Naive thymus-derived CD4-positive, alpha-beta T cell (primary cell): ENCODE data around the gene PRR7. TPM values are rescaled to one million over a fixed set of nuclear protein-coding genes. Genes with fewer than 3 reads are reported as not detected.

Experiments used
- ATAC-seq: fragments of 150-1000 bp; cut with Tn5 transposase; 2 replicates; pipeline ENCODE4 v1.10.0; 2021; ENCODE audit warnings: mild to moderate bottlenecking, moderate library complexity
- CTCF ChIA-PET: fragments of 350-600 bp; sonication (Branson Sonifier 250); formaldehyde crosslinking; loops from one replicate; lab custom pipeline; 2021; ENCODE audit warnings: antibody characterized with exemption; lab: Charles Lee
- POLR2A ChIA-PET: fragments of 350-600 bp; sonication (Branson Sonifier 250); formaldehyde crosslinking; loops from one replicate; lab custom pipeline; 2021; ENCODE audit warnings: antibody characterized with exemption, inconsistent platforms; lab: Charles Lee
- DNase-seq, 9 donors: peaks; one replicate each; pipeline versions ENCODE4 v3.0.0 to v3.0.0-alpha.2; 2020 to 2022; ENCODE audit warnings: mixed read lengths in 1 of 9
- H3K27ac ChIP-seq: one replicate; pipeline ENCODE4 v1.7.0; 2013; ENCODE audit warnings: mild to moderate bottlenecking, low read depth, low read length, moderate library complexity
- H3K27me3 ChIP-seq, 2 donors: one replicate each; pipeline ENCODE4 v1.7.0; 2013; ENCODE audit warnings: low read length in 2 of 2, mild to moderate bottlenecking in 2 of 2, moderate library complexity in 2 of 2; ENCODE audit not compliant: control insufficient read depth in 2 of 2, insufficient read depth in 2 of 2
- H3K36me3 ChIP-seq, 3 experiments: 1 replicate in 2 of 3; 2 replicates in 1 of 3; pipeline ENCODE4 v1.7.0; 2013; ENCODE audit warnings: low read length in 3 of 3, mild to moderate bottlenecking in 3 of 3, moderate library complexity in 1 of 3; ENCODE audit not compliant: insufficient read depth in 3 of 3, control insufficient read depth in 2 of 3
- H3K4me1 ChIP-seq, 2 donors: one replicate each; pipeline ENCODE4 v1.7.0; 2013; ENCODE audit warnings: low read length in 2 of 2, mild to moderate bottlenecking in 2 of 2, moderate library complexity in 1 of 2; ENCODE audit not compliant: control insufficient read depth in 2 of 2, insufficient read depth in 2 of 2
- H3K4me3 ChIP-seq: 2 replicates; pipeline ENCODE4 v1.7.0; 2013; ENCODE audit warnings: mild to moderate bottlenecking, low read length
- H3K9me3 ChIP-seq, 3 experiments: 1 replicate in 2 of 3; 2 replicates in 1 of 3; pipeline ENCODE4 v1.7.0; 2013; ENCODE audit warnings: low read length in 3 of 3; ENCODE audit not compliant: control insufficient read depth in 2 of 3
- H3K27ac Mint-ChIP-seq, 9 donors: one replicate each; pipeline ENCODE4 v1.8.0; 2020 to 2022; ENCODE audit warnings: mixed read lengths in 9 of 9, mild to moderate bottlenecking in 8 of 9, moderate library complexity in 5 of 9, inconsistent platforms in 2 of 9
- H3K27me3 Mint-ChIP-seq, 5 donors: one replicate each; pipeline ENCODE4 v1.8.0; 2021 to 2022; ENCODE audit warnings: mixed read lengths in 5 of 5, mild to moderate bottlenecking in 1 of 5
- H3K36me3 Mint-ChIP-seq, 5 donors: one replicate each; pipeline ENCODE4 v1.8.0; 2020 to 2022; ENCODE audit warnings: mixed read lengths in 5 of 5, mild to moderate bottlenecking in 3 of 5, inconsistent platforms in 1 of 5
- H3K4me1 Mint-ChIP-seq, 7 donors: one replicate each; pipeline ENCODE4 v1.8.0; 2020 to 2022; ENCODE audit warnings: mixed read lengths in 7 of 7, mild to moderate bottlenecking in 3 of 7, inconsistent platforms in 1 of 7
- H3K4me3 Mint-ChIP-seq, 10 donors: one replicate each; pipeline ENCODE4 v1.8.0; 2020 to 2022; ENCODE audit warnings: mild to moderate bottlenecking in 10 of 10, mixed read lengths in 10 of 10, moderate library complexity in 6 of 10, inconsistent platforms in 2 of 10
- H3K9me3 Mint-ChIP-seq, 11 donors: one replicate each; pipeline ENCODE4 v1.8.0; 2020 to 2022; ENCODE audit warnings: mixed read lengths in 11 of 11, mild to moderate bottlenecking in 4 of 11, inconsistent platforms in 1 of 11, moderate library complexity in 1 of 11
- intact Hi-C, 2 donors: fragments of 100-400 bp; cut with micrococcal nuclease; formaldehyde crosslinking; loops; one replicate each; pipeline ENCODE4 v1.15.1; 2023
- polyA plus RNA-seq, 2 donors: library from polyadenylated mRNA; unstranded; fragments of 300-500 nt; fragmentation: Illumina TruSeq; gene quantifications; one replicate each; pipeline ENCODE4 v1.2.3, GENCODE V29; 2021
- total RNA-seq, 6 experiments: library from RNA in 5 of 6; stranded (reverse) in 5 of 6; gene quantifications; 1 replicate in 5 of 6; 2 replicates in 1 of 6; pipeline ENCODE4 v1.2.3 and lab custom pipeline; 2021 to 2026

The PRR7 gene
- total and polyA plus RNA-seq, 7 experiments from 2014 or later: 6.4 to 31.8 (median 11.7) TPM

DNA sequence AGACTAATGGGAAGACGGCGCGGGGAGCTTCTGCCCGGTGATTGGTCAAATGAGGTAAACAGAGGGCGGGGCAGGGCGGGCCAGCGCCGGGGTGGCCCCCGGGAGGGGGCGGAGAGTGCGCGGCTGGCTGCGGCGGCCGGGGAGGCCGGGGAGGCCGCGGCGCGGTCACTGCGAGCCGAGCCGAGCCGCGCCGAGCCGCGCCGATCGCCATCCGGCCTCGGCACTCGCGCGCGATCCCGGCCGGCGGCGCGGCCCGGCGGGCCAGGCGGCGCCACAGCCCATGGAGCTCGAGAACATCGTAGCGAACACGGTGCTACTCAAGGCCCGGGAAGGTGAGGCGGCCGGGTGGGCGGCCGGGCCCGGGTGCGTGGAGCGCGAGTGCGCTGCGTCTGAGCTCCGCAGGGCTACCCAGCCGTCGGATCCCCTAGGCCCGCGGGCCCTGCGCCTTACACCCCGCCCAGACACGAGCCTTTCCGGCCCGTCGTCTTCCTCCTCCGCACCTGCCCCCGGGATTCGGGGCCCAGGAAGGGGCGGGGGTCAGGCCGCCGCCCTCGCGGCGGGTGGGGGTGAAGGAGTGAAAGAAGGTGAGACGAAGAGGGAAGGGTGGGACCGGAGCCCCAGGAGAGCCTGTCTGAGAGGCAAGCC, 19.9 kb upstream of the PRR7 start, which contains the start of gene GRK6:
GRK6 (plus strand) TSS at position 111 of the 645 bp plus-strand sequence; CDS start at position 281, 170 bp downstream.
- Histone ChIP-seq H3K27ac (peak within 1 kb of the TSS; percentile 92), H3K36me3 (peaks cover 0 to 11% (median 0%) of the 10 kb centered on the region in 3 experiments), H3K9me3 (no peaks in the 10 kb centered on the region), H3K4me3 (peak within 1 kb of the TSS; percentile 95), H3K4me1 (peaks cover 34 to 43% of the 10 kb centered on the region in 2 donors), H3K27me3 (no peaks in the 10 kb centered on the region)
- peaks cover 0 to 2% (median 0%) of the 10 kb centered on the region in 11 donors for H3K9me3 Mint-ChIP-seq
- ChIA-PET POLR2A (interaction anchor here (0.8 to 23.7 kb wide), 15 partner anchors 7 to 891 kb away, joined by 3 to 804 read pairs (median 7); partner anchors contain the start of genes F12, PDLIM7, PRR7 and RGS14), CTCF (interaction anchor here (1.0 to 10.3 kb wide), 3 partner anchors 21 to 28 kb away, joined by 3 to 116 read pairs (median 91); partner anchors contain the start of gene PFN3)
- peak within 1 kb of the TSS; percentile 87 to 96 (median 94) for H3K4me3 Mint-ChIP-seq
- peak within 1 kb of the TSS; percentile 92 to 98 (median 96) for H3K27ac Mint-ChIP-seq
- peak; percentile 51 to 79 (median 72) for DNase-seq
- ATAC-seq: peak; percentile 2
- H3K36me3 Mint-ChIP-seq: peaks cover 0 to 27% (median 8%) of the 10 kb centered on the region in 5 donors
- H3K4me1 Mint-ChIP-seq: peaks cover 38 to 61% (median 44%) of the 10 kb centered on the region in 7 donors
- H3K27me3 Mint-ChIP-seq: peaks cover 0 to 3% (median 0%) of the 10 kb centered on the region in 5 donors
- intact Hi-C loops: loop anchor here (1.0 to 5.0 kb wide), 17 partner anchors 14 to 890 kb away; partner anchors contain the start of genes FAM193B (in 2 of the 2), PDLIM7 (in 2 of the 2), RNF44 (in 2 of the 2) and DDX41 (in 1 of the 2)

- Mint-ChIP-seq H3K4me1 (peaks cover 39 to 67% (median 51%) of the 10 kb centered on the region in 7 donors), H3K27ac (peak overlapping the region; percentile 92 to 97 (median 94)), H3K36me3 (peaks cover 0 to 31% (median 8%) of the 10 kb centered on the region in 5 donors), H3K4me3 (peak overlapping the region; percentile 87 to 96 (median 94)), H3K9me3 (peaks cover 0 to 2% (median 0%) of the 10 kb centered on the region in 11 donors), H3K27me3 (peaks cover 0 to 3% (median 0%) of the 10 kb centered on the region in 5 donors)
- Histone ChIP-seq H3K9me3 (no peaks in the 10 kb centered on the region), H3K36me3 (peaks cover 3 to 15% (median 5%) of the 10 kb centered on the region in 3 experiments), H3K4me3 (peak overlapping the region; percentile 95), H3K27ac (peak overlapping the region; percentile 92), H3K27me3 (no peaks in the 10 kb centered on the region), H3K4me1 (peaks cover 40 to 50% of the 10 kb centered on the region in 2 donors)
- intact Hi-C loops: loop anchor here (2.0 to 5.0 kb wide), 5 partner anchors 15 to 891 kb away; partner anchors contain the start of genes RNF44 (in 2 of the 2) and DDX41 (in 1 of the 2)
- ChIA-PET CTCF (interaction anchor here (0.8 to 10.3 kb wide), 4 partner anchors 19 to 28 kb away, joined by 3 to 116 read pairs (median 47); partner anchors contain the start of gene PFN3), POLR2A (interaction anchor here (0.9 to 23.7 kb wide), 12 partner anchors 12 to 294 kb away, joined by 3 to 804 read pairs (median 8); partner anchors contain the start of genes F12, PDLIM7, PRR7 and RGS14)
- no peak for ATAC-seq
- DNase-seq: peak in 1 of 9 donors; percentile 26
Observed at GRCh38 chr5:177427211-177427822, 19.3 kb upstream of the PRR7 start.

DNA sequence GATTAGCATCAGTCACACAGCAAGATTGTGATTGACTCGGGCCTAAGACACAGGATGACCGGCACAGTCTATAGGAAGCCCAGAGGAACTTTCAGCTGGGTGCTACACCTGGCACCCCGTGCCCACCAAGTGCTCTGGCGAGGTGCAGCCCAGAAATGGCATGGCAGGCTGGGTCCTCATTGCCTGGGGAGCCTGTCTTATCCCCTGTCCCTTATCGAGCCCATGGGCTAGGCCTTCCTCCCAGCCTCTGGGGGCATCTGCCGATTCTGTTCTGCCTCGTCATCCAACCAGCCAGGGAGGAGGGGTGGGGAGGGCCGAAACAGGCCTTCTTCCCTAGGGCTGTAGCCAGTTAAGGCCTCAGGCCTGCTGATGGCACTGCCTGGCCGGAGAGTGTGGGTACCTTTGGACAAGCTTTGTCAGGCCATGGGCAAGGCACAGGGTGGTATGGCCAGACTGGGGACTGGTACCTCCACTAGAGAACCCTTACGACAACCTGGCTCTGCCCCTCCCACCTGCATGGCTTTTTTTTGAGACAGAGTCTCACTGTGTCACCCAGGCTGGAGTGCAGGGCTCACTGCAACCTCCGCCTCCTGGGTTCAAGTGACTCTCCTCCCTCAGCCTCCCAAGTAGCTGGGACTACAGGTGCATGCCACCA, 18.6 kb upstream of the PRR7 start:
- Histone ChIP-seq H3K27me3 (no peaks in the 10 kb centered on the region), H3K4me1 (peaks cover 48 to 57% of the 10 kb centered on the region in 2 donors), H3K36me3 (peaks cover 10 to 23% (median 12%) of the 10 kb centered on the region in 3 experiments), H3K27ac (peak overlapping the region; percentile 92), H3K4me3 (peak overlapping the region; percentile 95), H3K9me3 (no peaks in the 10 kb centered on the region)
- ATAC-seq (no peak), DNase-seq (peak in 2 of 9 donors; percentile 23 to 25)
- Mint-ChIP-seq H3K36me3 (peaks cover 0 to 33% (median 8%) of the 10 kb centered on the region in 5 donors), H3K9me3 (peaks cover 0 to 2% (median 0%) of the 10 kb centered on the region in 11 donors), H3K4me3 (peak overlapping the region; percentile 87 to 96 (median 94)), H3K4me1 (peaks cover 36 to 71% (median 54%) of the 10 kb centered on the region in 7 donors), H3K27ac (peak overlapping the region; percentile 92 to 97 (median 94)), H3K27me3 (peaks cover 0 to 3% (median 0%) of the 10 kb centered on the region in 5 donors)
- ChIA-PET CTCF (interaction anchor here (0.8 to 10.3 kb wide), 5 partner anchors 17 to 27 kb away, joined by 3 to 116 read pairs (median 11); partner anchors contain the start of gene PFN3), POLR2A (interaction anchor here (0.9 to 23.7 kb wide), 7 partner anchors 12 to 70 kb away, joined by 3 to 804 read pairs (median 21); partner anchors contain the start of genes F12, PDLIM7 and PRR7)
- intact Hi-C loops: loop anchor here (2.0 to 5.0 kb wide), 5 partner anchors 15 to 891 kb away; partner anchors contain the start of genes RNF44 (in 2 of the 2) and DDX41 (in 1 of the 2)

- no peaks in the 10 kb centered on the region for H3K9me3 ChIP-seq
- Mint-ChIP-seq H3K36me3 (peaks cover 0 to 35% (median 11%) of the 10 kb centered on the region in 5 donors), H3K4me3 (peak overlapping the region; percentile 87 to 96 (median 94)), H3K4me1 (peaks cover 39 to 74% (median 61%) of the 10 kb centered on the region in 7 donors), H3K27ac (peak overlapping the region; percentile 92 to 97 (median 94)), H3K9me3 (peaks cover 0 to 2% (median 0%) of the 10 kb centered on the region in 11 donors), H3K27me3 (peaks cover 0 to 3% (median 0%) of the 10 kb centered on the region in 5 donors)
- peak overlapping the region; percentile 92 for H3K27ac ChIP-seq
- H3K4me3 ChIP-seq: peak overlapping the region; percentile 95
- peaks cover 12 to 29% (median 19%) of the 10 kb centered on the region in 3 experiments for H3K36me3 ChIP-seq
- no peak for ATAC-seq
- ChIA-PET CTCF (interaction anchor here (0.6 to 10.3 kb wide), 7 partner anchors 11 to 56 kb away, joined by 3 to 116 read pairs (median 4); partner anchors contain the start of gene PFN3), POLR2A (interaction anchor here (0.7 to 23.7 kb wide), 8 partner anchors 13 to 101 kb away, joined by 3 to 804 read pairs (median 13); partner anchors contain the start of genes F12, PDLIM7 and PRR7)
- no peak for DNase-seq
- H3K4me1 ChIP-seq: peaks cover 54 to 64% of the 10 kb centered on the region in 2 donors
- intact Hi-C loops: loop anchor here (1.0 to 5.0 kb wide), 4 partner anchors 17 to 891 kb away; partner anchors contain the start of gene RNF44 (in 1 of the 2)
- no peaks in the 10 kb centered on the region for H3K27me3 ChIP-seq
Observed at GRCh38 chr5:177428574-177429217, 17.9 kb upstream of the PRR7 start.
